Adipocyte (in vitro differentiated cells): ENCODE data around the gene NEUROD1.
"Not testable (repeated sequence)": the region's sequence is repeated elsewhere in the genome, so short reads cannot be mapped to it uniquely, and the experiment has no call there.

ENCODE experiments used
- DNase-seq: peaks from one replicate; pipeline ENCODE4 v3.0.0-alpha.2; 2015; ENCODE audit warnings: low read depth
- H3K27me3 ChIP-seq: replicated peaks from 2 replicates; pipeline ENCODE4 v1.7.0; 2013; ENCODE audit warnings: mild to moderate bottlenecking, low read length, moderate library complexity; ENCODE audit not compliant: control insufficient read depth, insufficient read depth
- H3K36me3 ChIP-seq: 2 replicates; pipeline ENCODE4 v1.7.0; 2013; ENCODE audit warnings: low read length, mild to moderate bottlenecking, moderate library complexity; ENCODE audit not compliant: control insufficient read depth, insufficient read depth, severe bottlenecking
- H3K4me1 ChIP-seq: 2 replicates; pipeline ENCODE4 v1.7.0; 2013; ENCODE audit warnings: mild to moderate bottlenecking, low read length, moderate library complexity; ENCODE audit not compliant: control insufficient read depth, insufficient read depth
- H3K4me3 ChIP-seq: 2 replicates; pipeline ENCODE4 v1.7.0; 2013; ENCODE audit warnings: mild to moderate bottlenecking, low read length, moderate library complexity
- H3K9ac ChIP-seq: 2 replicates; pipeline ENCODE4 v1.7.0; 2013; ENCODE audit warnings: mild to moderate bottlenecking, low read length, moderate library complexity
- H3K9me3 ChIP-seq: 2 replicates; pipeline ENCODE4 v1.7.0; 2013; ENCODE audit warnings: mild to moderate bottlenecking, low read length, moderate library complexity; ENCODE audit not compliant: control insufficient read depth

NEUROD1 gene

DNA sequence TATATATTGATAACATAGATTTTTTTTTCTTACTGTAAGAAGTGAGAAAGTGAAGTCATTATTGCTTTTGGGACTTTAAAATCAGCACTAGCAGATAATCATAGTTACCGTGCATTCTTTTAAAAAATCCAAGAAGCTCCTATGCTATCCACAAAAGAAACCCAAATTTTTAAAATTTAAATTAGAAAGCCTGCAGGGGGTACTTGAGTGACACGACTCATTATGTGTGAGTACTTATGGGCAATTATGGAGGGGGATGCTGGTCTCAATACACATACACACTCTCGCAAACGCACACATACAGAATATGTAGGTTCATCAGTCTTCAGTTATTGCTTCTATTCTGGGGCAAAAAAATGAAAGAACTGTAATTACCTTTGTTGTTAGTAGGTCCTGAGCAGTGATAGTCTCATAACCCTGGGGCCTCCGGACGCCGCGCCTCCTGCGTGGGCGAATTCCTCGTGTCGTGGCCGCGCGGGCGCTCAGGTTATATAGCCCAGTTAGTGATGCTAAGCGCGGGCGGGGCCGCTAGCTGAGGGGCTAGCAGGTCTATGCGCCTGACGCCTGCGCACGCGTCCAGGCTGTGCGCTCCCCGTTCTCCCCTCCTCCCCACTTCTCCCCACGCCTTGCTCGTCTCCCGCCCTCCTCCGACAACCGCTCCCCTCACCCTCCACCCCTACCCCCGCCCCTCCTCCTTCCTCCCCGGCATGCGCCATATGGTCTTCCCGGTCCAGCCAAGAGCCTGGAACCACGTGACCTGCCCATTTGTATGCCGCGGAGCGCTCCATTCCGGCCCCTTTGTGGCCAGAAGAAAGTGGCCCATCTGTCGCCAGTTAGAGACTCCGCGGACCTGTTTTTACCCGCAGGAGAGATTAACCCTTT, at the start of gene NEUROD1:
Gene NEUROD1 (minus strand): TSS at position 463 of the 882 bp plus-strand sequence. CDS start 1,657 bp downstream, outside the sequence.
- Histone ChIP-seq H3K36me3 (no peaks in the 10 kb centered on the region), H3K4me1 (peaks cover 4% of the 10 kb centered on the region), H3K9ac (no peak within 1 kb of the TSS), H3K9me3 (peaks cover 9% of the 10 kb centered on the region), H3K4me3 (peak within 1 kb of the TSS; percentile 13), H3K27me3 (peaks cover 84% of the 10 kb centered on the region)
- DNase-seq: no peak

GRCh38 chr2:181725476-181725875, 45.2 kb upstream of the NEUROD1 start:
- Histone ChIP-seq H3K9me3 (peaks cover 4% of the 10 kb centered on the region), H3K36me3 (no peaks in the 10 kb centered on the region), H3K27me3 (peaks cover 2% of the 10 kb centered on the region), H3K9ac (no peak overlapping the region), H3K4me1 (no peaks in the 10 kb centered on the region), H3K4me3 (no peak overlapping the region)
- no peak for DNase-seq

GRCh38 chr2:181724662-181725061, 44.3 kb upstream of the NEUROD1 start:
- peaks cover 2% of the 10 kb centered on the region for H3K27me3 ChIP-seq
- H3K9me3 ChIP-seq: peaks cover 4% of the 10 kb centered on the region
- no peak overlapping the region for H3K4me3 ChIP-seq
- H3K36me3 ChIP-seq: no peaks in the 10 kb centered on the region
- H3K4me1 ChIP-seq: no peaks in the 10 kb centered on the region
- H3K9ac ChIP-seq: no peak overlapping the region
- no peak for DNase-seq

DNA sequence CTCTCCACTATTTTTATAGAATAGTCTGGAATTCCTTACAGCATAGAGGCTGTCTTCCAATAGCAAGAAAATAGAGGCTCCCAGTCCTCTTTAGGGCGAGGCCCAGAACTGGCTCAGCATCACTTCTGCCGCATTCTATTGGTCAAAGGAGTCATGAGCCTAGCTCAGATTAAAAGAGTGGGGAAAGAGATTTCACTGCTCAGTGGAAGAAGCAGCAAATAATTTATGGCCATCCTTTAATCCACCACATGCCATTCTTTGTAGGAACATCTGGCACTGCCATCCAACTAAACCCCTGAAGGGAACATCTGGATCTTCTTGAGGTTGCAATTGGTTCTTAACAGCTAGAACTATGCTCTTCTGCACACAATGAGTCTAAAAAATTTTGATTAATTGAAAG, 43.4 kb upstream of the NEUROD1 start:
- no peak overlapping the region for H3K9ac ChIP-seq
- H3K4me1 ChIP-seq: no peaks in the 10 kb centered on the region
- H3K36me3 ChIP-seq: no peaks in the 10 kb centered on the region
- no peak overlapping the region for H3K4me3 ChIP-seq
- peaks cover 2% of the 10 kb centered on the region for H3K27me3 ChIP-seq
- H3K9me3 ChIP-seq: peaks cover 4% of the 10 kb centered on the region
- no peak for DNase-seq

GRCh38 chr2:181715033-181715630, 34.8 kb upstream of the NEUROD1 start:
- no peaks in the 10 kb centered on the region for H3K9me3 ChIP-seq
- no peaks in the 10 kb centered on the region for H3K27me3 ChIP-seq
- peak; percentile 93 for DNase-seq
- H3K4me3 ChIP-seq: no peak overlapping the region
- H3K36me3 ChIP-seq: no peaks in the 10 kb centered on the region
- no peaks in the 10 kb centered on the region for H3K4me1 ChIP-seq
- H3K9ac ChIP-seq: no peak overlapping the region

GRCh38 chr2:181711051-181711450, 30.7 kb upstream of the NEUROD1 start:
- H3K9me3 ChIP-seq, H3K27me3 ChIP-seq, H3K4me1 ChIP-seq, H3K9ac ChIP-seq, H3K4me3 ChIP-seq, DNase-seq, H3K36me3 ChIP-seq: not testable (repeated sequence)

DNA sequence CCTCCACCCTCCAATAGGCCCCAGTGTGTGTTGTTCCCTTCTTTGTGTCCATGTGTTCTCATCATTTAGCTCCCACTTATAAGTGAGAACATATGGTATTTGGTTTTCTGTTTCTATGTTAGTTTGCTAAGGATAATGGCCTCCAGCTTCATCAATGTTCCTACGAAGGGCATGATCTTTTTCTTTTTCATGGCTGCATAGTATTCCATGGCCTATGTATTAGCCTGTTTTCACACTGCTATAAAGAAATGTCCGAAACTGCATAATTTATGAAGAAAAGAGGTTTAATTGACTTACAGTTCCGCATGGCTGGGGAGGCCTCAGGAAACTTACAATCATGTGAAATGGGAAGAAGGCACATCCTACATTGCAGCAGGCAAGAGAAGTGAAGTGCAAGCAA, 22.2 kb upstream of the NEUROD1 start:
- H3K9ac ChIP-seq, H3K4me1 ChIP-seq, H3K27me3 ChIP-seq, H3K9me3 ChIP-seq, DNase-seq, H3K36me3 ChIP-seq, H3K4me3 ChIP-seq: not testable (repeated sequence)

GRCh38 chr2:181698223-181698622, 17.9 kb upstream of the NEUROD1 start:
- DNase-seq: no peak
- no peaks in the 10 kb centered on the region for H3K9me3 ChIP-seq
- H3K9ac ChIP-seq: no peak overlapping the region
- H3K36me3 ChIP-seq: no peaks in the 10 kb centered on the region
- H3K4me1 ChIP-seq: no peaks in the 10 kb centered on the region
- no peak overlapping the region for H3K4me3 ChIP-seq
- H3K27me3 ChIP-seq: peaks cover 3% of the 10 kb centered on the region

- no peak for DNase-seq
Observed at GRCh38 chr2:181697571-181697970, 17.3 kb upstream of the NEUROD1 start.

GRCh38 chr2:181697126-181697525, 16.8 kb upstream of the NEUROD1 start:
- no peaks in the 10 kb centered on the region for H3K4me1 ChIP-seq
- H3K4me3 ChIP-seq: no peak overlapping the region
- DNase-seq: no peak
- H3K36me3 ChIP-seq: no peaks in the 10 kb centered on the region
- H3K9me3 ChIP-seq: no peaks in the 10 kb centered on the region
- no peak overlapping the region for H3K9ac ChIP-seq
- H3K27me3 ChIP-seq: peaks cover 3% of the 10 kb centered on the region

More at GRCh38 chr2:181697571-181697970, 17.3 kb upstream of the NEUROD1 start:
- Histone ChIP-seq H3K36me3 (no peaks in the 10 kb centered on the region), H3K4me3 (no peak overlapping the region), H3K27me3 (peaks cover 3% of the 10 kb centered on the region), H3K9ac (no peak overlapping the region), H3K9me3 (no peaks in the 10 kb centered on the region), H3K4me1 (no peaks in the 10 kb centered on the region)

- Histone ChIP-seq H3K9me3 (no peaks in the 10 kb centered on the region), H3K4me3 (no peak overlapping the region), H3K4me1 (no peaks in the 10 kb centered on the region), H3K9ac (no peak overlapping the region), H3K36me3 (no peaks in the 10 kb centered on the region), H3K27me3 (peaks cover 17% of the 10 kb centered on the region)
- DNase-seq: no peak
Observed at GRCh38 chr2:181694271-181694670, 14.0 kb upstream of the NEUROD1 start.
